OCI-LY3 (cell line): ENCODE measurements around the gene C4BPB.

ENCODE experiments used
- EZH2phosphoT487 ChIP-seq: fragments of 200-600 bp; shearing (Covaris generic); IDR thresholded peaks from 2 replicates; pipeline ENCODE4 v1.6.1; 2018; ENCODE audit warnings: antibody characterized with exemption, mixed run types, low read depth
- TF ChIP-seq, protein P1 (sequence below): fragments of 200-600, 300-600 bp; sonication (generic); IDR thresholded peaks from 2 replicates; pipeline ENCODE4 v1.5.1; 2014; ENCODE audit warnings: antibody characterized with exemption, low read length, low read depth

DNA sequence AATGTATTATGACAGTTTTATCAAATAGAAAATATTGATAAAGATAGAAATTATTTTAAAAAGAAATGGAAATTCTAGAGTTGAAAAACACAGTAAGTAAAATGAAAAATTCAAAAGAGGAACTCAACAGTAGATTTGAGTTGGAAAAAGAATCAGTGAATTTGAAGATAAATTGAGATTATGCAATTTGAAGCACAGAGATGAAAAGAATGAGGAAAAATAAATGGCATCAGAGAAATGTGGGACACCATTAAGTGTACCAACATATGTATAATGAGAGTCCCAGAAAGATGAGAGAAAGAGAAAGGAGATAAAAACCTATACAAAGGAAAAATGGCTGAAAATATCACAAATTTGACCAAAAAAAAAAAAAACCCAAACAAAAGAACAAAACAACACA is 40.4 kb downstream of the C4BPB start:
- TF ChIP-seq, protein P1, sequence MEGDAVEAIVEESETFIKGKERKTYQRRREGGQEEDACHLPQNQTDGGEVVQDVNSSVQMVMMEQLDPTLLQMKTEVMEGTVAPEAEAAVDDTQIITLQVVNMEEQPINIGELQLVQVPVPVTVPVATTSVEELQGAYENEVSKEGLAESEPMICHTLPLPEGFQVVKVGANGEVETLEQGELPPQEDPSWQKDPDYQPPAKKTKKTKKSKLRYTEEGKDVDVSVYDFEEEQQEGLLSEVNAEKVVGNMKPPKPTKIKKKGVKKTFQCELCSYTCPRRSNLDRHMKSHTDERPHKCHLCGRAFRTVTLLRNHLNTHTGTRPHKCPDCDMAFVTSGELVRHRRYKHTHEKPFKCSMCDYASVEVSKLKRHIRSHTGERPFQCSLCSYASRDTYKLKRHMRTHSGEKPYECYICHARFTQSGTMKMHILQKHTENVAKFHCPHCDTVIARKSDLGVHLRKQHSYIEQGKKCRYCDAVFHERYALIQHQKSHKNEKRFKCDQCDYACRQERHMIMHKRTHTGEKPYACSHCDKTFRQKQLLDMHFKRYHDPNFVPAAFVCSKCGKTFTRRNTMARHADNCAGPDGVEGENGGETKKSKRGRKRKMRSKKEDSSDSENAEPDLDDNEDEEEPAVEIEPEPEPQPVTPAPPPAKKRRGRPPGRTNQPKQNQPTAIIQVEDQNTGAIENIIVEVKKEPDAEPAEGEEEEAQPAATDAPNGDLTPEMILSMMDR: no peak
- TF ChIP-seq EZH2phosphoT487: no peak
